Body of pancreas (tissue), 4 donors: ENCODE results near the gene MID2. TPM values are rescaled to one million over a fixed set of nuclear protein-coding genes. Genes with fewer than 3 reads are reported as not detected.

Experiments used
- ATAC-seq: fragments of 150-250 bp; one replicate; pipeline ENCODE4 v1.9.1; 2016
- DNase-seq, 4 donors: peaks; one replicate each; pipeline ENCODE4 v3.0.0-alpha.2; 2019
- H3K27ac ChIP-seq, 4 donors: fragments of 200-600 bp; sonication (generic); 1 replicate in 3 of 4; 2 replicates in 1 of 4; pipeline versions ENCODE4 v1.5.1 to v1.6.1; 2016 to 2019; ENCODE audit warnings: mild to moderate bottlenecking in 1 of 4, mixed read lengths in 1 of 4, moderate library complexity in 1 of 4
- H3K27me3 ChIP-seq, 2 donors: fragments of 200-600 bp; sonication (generic); one replicate each; pipeline ENCODE4 v1.6.0; 2016; ENCODE audit warnings: mild to moderate bottlenecking in 1 of 2
- H3K36me3 ChIP-seq, 2 donors: fragments of 200-600 bp; sonication (generic); replicated peaks in 1 of 2; 2 replicates each; pipeline ENCODE4 v1.5.1; 2016; ENCODE audit warnings: low read depth in 2 of 2; ENCODE audit not compliant: insufficient read depth in 1 of 2
- H3K4me1 ChIP-seq: fragments of 200-600 bp; sonication (generic); one replicate; pipeline ENCODE4 v1.6.0; 2016
- H3K4me3 ChIP-seq, 2 donors: fragments of 200-600 bp; sonication (generic); 1 replicate in 1 of 2; 2 replicates in 1 of 2; pipeline ENCODE4 v1.5.1; 2016 to 2019
- H3K9me3 ChIP-seq, 3 donors: fragments of 200-600 bp; sonication (generic); 1 replicate in 2 of 3; 2 replicates in 1 of 3; pipeline ENCODE4 v1.5.1; 2016
- CTCF ChIP-seq, 7 experiments: fragments of 450-650 bp in 4 of 7; fragments of 200-600 bp in 3 of 7; sonication (generic) in 3 of 7; IDR thresholded peaks; one replicate each; pipeline ENCODE4 v1.5.1; 2016 to 2019; ENCODE audit warnings: antibody characterized with exemption in 7 of 7
- POLR2A ChIP-seq, 3 donors: fragments of 450-650 bp; IDR thresholded peaks; one replicate each; pipeline ENCODE4 v1.6.1; 2016; ENCODE audit warnings: antibody characterized with exemption in 3 of 3, mild to moderate bottlenecking in 2 of 3
- WGBS, 2 donors: methylation state at CpG; one replicate each; pipeline ENCODE4 v1.1.5; 2017; 5-methylcytosine and 5-hydroxymethylcytosine counted together
- intact Hi-C: fragments of 100-400 bp; cut with DNase I; formaldehyde crosslinking; loops from one replicate; pipeline ENCODE4 v1.15.1; 2023
- total RNA-seq, 2 donors: library from RNA; depleted of rRNA; stranded (reverse); fragments of >200 nt; gene quantifications; one replicate each; pipeline ENCODE4 v1.1.0, GENCODE V29; 2016

MID2 gene
- total RNA-seq, 2 donors from 2014 or later = 5.6 to 8.8 TPM

DNA sequence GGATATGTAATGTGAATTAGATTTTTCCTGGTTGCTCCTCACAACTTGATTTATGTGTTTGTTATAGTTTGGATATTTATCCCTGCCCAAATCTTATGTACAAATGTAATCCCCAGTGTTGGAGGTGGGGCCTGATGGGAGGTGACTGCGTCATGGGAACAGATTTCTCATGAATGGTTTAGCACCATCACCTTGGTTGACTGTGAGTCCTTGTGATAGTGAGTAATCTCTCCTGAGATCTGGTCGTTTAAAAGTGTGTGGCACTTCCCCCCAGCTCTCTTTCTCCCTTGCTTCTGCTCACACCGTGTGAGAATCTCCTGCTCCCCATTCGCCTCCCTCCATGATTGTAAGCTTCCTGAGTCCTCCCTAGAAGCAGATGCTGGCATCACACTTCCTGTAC, 2.2 kb downstream of the MID2 start:
- H3K9me3 ChIP-seq = no peaks in the 10 kb centered on the region
- DNase-seq (no peak), ATAC-seq (no peak)
- WGBS, 2 donors = 64 to 69% methylated on average over 4 of the region's 4 CpGs
- TF ChIP-seq CTCF (IDR thresholded peaks at IDR 0.05) = no peak
- TF ChIP-seq POLR2A (IDR thresholded peaks at IDR 0.05) = no peak
- H3K27me3 ChIP-seq = no peaks in the 10 kb centered on the region
- no peaks in the 10 kb centered on the region for H3K4me1 ChIP-seq
- intact Hi-C loops = no loop called here
- H3K4me3 ChIP-seq = no peak overlapping the region
- no peak overlapping the region for H3K27ac ChIP-seq
- H3K36me3 ChIP-seq = no peaks in the 10 kb centered on the region

GRCh38 chrX:107829878-107830277, 4.2 kb downstream of the MID2 start:
- DNase-seq = no peak
- no peak for TF ChIP-seq CTCF (IDR thresholded peaks at IDR 0.05)
- TF ChIP-seq POLR2A (IDR thresholded peaks at IDR 0.05) = no peak
- no peak for ATAC-seq
- H3K9me3 ChIP-seq = no peaks in the 10 kb centered on the region
- H3K27ac ChIP-seq = no peak overlapping the region
- WGBS, 2 donors = 50 to 86% methylated on average over 1 of the region's 1 CpG
- no peaks in the 10 kb centered on the region for H3K36me3 ChIP-seq
- no peaks in the 10 kb centered on the region for H3K27me3 ChIP-seq
- intact Hi-C loops = no loop called here
- H3K4me3 ChIP-seq = no peak overlapping the region
- H3K4me1 ChIP-seq = no peaks in the 10 kb centered on the region

- H3K4me3 ChIP-seq = no peak overlapping the region
- H3K27ac ChIP-seq = no peak overlapping the region
- 73 to 74% methylated on average over 7 of the region's 7 CpGs for WGBS, 2 donors
- intact Hi-C loops = no loop called here
- DNase-seq (no peak), ATAC-seq (no peak)
- no peaks in the 10 kb centered on the region for H3K27me3 ChIP-seq
- H3K36me3 ChIP-seq = no peaks in the 10 kb centered on the region
- TF ChIP-seq POLR2A (IDR thresholded peaks at IDR 0.05) = no peak
- TF ChIP-seq CTCF (IDR thresholded peaks at IDR 0.05) = no peak
- no peaks in the 10 kb centered on the region for H3K4me1 ChIP-seq
- no peaks in the 10 kb centered on the region for H3K9me3 ChIP-seq
These were observed 5.5 kb downstream of the MID2 start for GRCh38 chrX:107831071-107831730.

GRCh38 chrX:107834275-107835201, 8.9 kb downstream of the MID2 start:
- intact Hi-C loops = no loop called here
- no peaks in the 10 kb centered on the region for H3K4me1 ChIP-seq
- no peaks in the 10 kb centered on the region for H3K9me3 ChIP-seq
- WGBS, 2 donors = 74 to 78% methylated on average over 3 of the region's 3 CpGs
- no peak overlapping the region for H3K4me3 ChIP-seq
- no peaks in the 10 kb centered on the region for H3K27me3 ChIP-seq
- no peak overlapping the region for H3K27ac ChIP-seq
- no peaks in the 10 kb centered on the region for H3K36me3 ChIP-seq
- DNase-seq = no peak
- TF ChIP-seq CTCF (IDR thresholded peaks at IDR 0.05) (no peak), POLR2A (IDR thresholded peaks at IDR 0.05) (no peak)
- ATAC-seq = no peak
